ENCODE results near the gene DGKE.

Gene DGKE

DNA sequence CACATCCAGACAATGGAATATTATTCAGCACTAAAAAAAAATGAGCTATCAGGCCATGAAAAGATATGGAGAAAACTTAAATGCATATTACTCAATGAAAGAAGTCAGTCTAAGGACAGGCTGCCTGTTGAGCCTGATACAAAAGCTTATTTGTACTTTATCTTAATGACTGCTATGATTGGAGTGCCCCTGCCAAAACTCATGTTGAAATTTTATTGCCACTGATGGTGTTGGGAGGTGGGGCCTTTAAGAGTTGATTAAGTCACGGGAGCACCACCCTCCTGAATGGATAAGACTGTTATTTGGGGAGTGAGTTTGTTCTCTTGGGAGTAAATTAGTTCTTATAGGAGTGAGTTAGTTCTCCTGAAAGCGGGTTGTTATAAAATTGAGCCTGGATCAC lies 10.1 kb upstream of the DGKE start:
- no peak overlapping the region for H3K4me2 ChIP-seq
- TF ChIP-seq, protein P1, sequence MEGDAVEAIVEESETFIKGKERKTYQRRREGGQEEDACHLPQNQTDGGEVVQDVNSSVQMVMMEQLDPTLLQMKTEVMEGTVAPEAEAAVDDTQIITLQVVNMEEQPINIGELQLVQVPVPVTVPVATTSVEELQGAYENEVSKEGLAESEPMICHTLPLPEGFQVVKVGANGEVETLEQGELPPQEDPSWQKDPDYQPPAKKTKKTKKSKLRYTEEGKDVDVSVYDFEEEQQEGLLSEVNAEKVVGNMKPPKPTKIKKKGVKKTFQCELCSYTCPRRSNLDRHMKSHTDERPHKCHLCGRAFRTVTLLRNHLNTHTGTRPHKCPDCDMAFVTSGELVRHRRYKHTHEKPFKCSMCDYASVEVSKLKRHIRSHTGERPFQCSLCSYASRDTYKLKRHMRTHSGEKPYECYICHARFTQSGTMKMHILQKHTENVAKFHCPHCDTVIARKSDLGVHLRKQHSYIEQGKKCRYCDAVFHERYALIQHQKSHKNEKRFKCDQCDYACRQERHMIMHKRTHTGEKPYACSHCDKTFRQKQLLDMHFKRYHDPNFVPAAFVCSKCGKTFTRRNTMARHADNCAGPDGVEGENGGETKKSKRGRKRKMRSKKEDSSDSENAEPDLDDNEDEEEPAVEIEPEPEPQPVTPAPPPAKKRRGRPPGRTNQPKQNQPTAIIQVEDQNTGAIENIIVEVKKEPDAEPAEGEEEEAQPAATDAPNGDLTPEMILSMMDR (conservative IDR thresholded peaks at IDR 0.05; ENCODE audit: low read depth, low read length) = no peak

GRCh38 chr17:56824503-56824902 lies 9.4 kb upstream of the DGKE start:
- Histone ChIP-seq H3K27me3 (ENCODE audit: insufficient read depth, low read depth) (no peaks in the 10 kb centered on the region), H3K9ac (no peak overlapping the region)

More for the DNA sequence above, 10.1 kb upstream of the DGKE start:
- Histone ChIP-seq H3K36me3 (ENCODE audit: insufficient read depth) (no peaks in the 10 kb centered on the region), H3K4me1 (ENCODE audit: low read depth, poor library complexity, severe bottlenecking) (peaks cover 8% of the 10 kb centered on the region), H2AFZ (ENCODE audit: low read depth) (no peak overlapping the region), H3K79me2 (ENCODE audit: insufficient read depth, low read depth) (peaks cover 3% of the 10 kb centered on the region; the same call in 1 of the 2 replicates), H3K9ac (no peak overlapping the region), H3K27ac (no peak overlapping the region), H3K4me3 (IDR thresholded peaks at IDR 0.05; ENCODE audit: insufficient read depth, low read depth, low read length) (no peak overlapping the region), H3K27me3 (ENCODE audit: insufficient read depth, low read depth) (no peaks in the 10 kb centered on the region), H4K20me1 (ENCODE audit: insufficient read depth) (no peaks in the 10 kb centered on the region)

DNA sequence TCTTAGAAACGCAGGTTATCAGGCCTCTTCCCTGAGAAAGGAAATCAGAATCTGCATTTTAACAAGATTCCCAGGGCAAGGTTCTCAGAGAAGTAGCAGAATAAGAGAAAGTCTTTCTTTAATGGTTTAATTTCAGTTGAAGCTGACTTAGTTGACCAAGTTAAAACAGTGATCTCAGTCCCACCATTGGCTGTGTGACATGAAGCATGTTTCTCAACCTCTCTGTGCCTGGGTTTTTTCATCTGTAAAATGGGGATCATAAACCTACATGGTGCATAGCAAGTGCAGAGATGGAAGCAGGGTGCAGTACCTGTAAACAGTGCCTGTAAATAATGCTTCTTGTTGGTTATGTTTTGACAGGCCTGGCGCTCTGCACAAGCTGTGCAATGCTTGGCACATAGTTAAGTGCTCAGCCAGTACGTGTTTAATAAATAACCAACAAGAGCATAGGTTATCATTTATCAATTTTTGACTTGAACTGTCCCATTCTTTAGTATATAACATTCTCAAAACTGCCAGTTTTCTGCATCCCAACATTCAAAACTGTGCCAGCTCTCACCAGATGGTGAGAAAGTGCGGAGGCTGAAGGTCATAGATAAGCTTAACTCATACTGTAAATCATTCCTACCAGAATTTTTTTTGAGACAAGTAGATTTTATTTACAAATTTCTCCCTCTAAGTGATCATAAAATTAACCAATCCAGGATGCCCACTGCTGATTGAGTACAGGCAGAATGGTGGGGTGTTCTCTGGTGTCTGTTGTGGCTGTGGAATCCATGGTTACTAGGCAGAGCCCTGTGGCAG lies 7.1 kb upstream of the DGKE start:
- TF ChIP-seq, protein P1 (conservative IDR thresholded peaks at IDR 0.05; ENCODE audit: low read depth, low read length) = no peak
- Histone ChIP-seq H2AFZ (ENCODE audit: low read depth) (no peak overlapping the region), H3K4me1 (ENCODE audit: low read depth, poor library complexity, severe bottlenecking) (peaks cover 8% of the 10 kb centered on the region), H3K4me3 (IDR thresholded peaks at IDR 0.05; ENCODE audit: insufficient read depth, low read depth, low read length) (no peak overlapping the region), H3K36me3 (ENCODE audit: insufficient read depth) (no peaks in the 10 kb centered on the region), H4K20me1 (ENCODE audit: insufficient read depth) (no peaks in the 10 kb centered on the region), H3K9ac (no peak overlapping the region), H3K79me2 (ENCODE audit: insufficient read depth, low read depth) (peaks cover 25% of the 10 kb centered on the region), H3K27me3 (ENCODE audit: insufficient read depth, low read depth) (no peaks in the 10 kb centered on the region), H3K27ac (no peak overlapping the region), H3K4me2 (no peak overlapping the region)

More at GRCh38 chr17:56824503-56824902, 9.4 kb upstream of the DGKE start:
- peaks cover 6% of the 10 kb centered on the region for H3K4me1 ChIP-seq (ENCODE audit: low read depth, poor library complexity, severe bottlenecking)
- peaks cover 10% of the 10 kb centered on the region; the same call in 1 of the 2 replicates for H3K79me2 ChIP-seq (ENCODE audit: insufficient read depth, low read depth)
- H3K4me2 ChIP-seq = no peak overlapping the region
- TF ChIP-seq, protein P1 (conservative IDR thresholded peaks at IDR 0.05; ENCODE audit: low read depth, low read length) = no peak
- no peak overlapping the region for H3K27ac ChIP-seq
- H4K20me1 ChIP-seq (ENCODE audit: insufficient read depth) = no peaks in the 10 kb centered on the region
- H3K36me3 ChIP-seq (ENCODE audit: insufficient read depth) = no peaks in the 10 kb centered on the region
- no peak overlapping the region for H3K4me3 ChIP-seq (IDR thresholded peaks at IDR 0.05; ENCODE audit: insufficient read depth, low read depth, low read length)
- no peak overlapping the region for H2AFZ ChIP-seq (ENCODE audit: low read depth)

- H3K36me3 ChIP-seq (ENCODE audit: insufficient read depth) = no peaks in the 10 kb centered on the region
Measured at GRCh38 chr17:56830726-56831368, 3.1 kb upstream of the DGKE start.

More at GRCh38 chr17:56830726-56831368, 3.1 kb upstream of the DGKE start:
- Histone ChIP-seq H4K20me1 (ENCODE audit: insufficient read depth) (no peaks in the 10 kb centered on the region), H3K27me3 (ENCODE audit: insufficient read depth, low read depth) (no peaks in the 10 kb centered on the region), H3K27ac (no peak overlapping the region), H3K4me1 (ENCODE audit: low read depth, poor library complexity, severe bottlenecking) (peaks cover 21% of the 10 kb centered on the region), H3K79me2 (ENCODE audit: insufficient read depth, low read depth) (peaks cover 48% of the 10 kb centered on the region), H3K4me3 (IDR thresholded peaks at IDR 0.05; ENCODE audit: insufficient read depth, low read depth, low read length) (no peak overlapping the region), H2AFZ (ENCODE audit: low read depth) (no peak overlapping the region), H3K4me2 (no peak overlapping the region; the same call in 1 of the 2 replicates), H3K9ac (no peak overlapping the region)
- TF ChIP-seq, protein P1 (conservative IDR thresholded peaks at IDR 0.05; ENCODE audit: low read depth, low read length) = no peak
